Keratinocyte (primary cell): ENCODE data around the gene SLC2A9.

Experiments
- CTCF ChIP-seq, 3 experiments: IDR thresholded peaks in 1 of 3; conservative IDR thresholded peaks in 1 of 3; optimal IDR thresholded peaks in 1 of 3; 2 replicates in 2 of 3; 3 replicates in 1 of 3; pipeline versions ENCODE3 to v1.5.1; 2011; ENCODE audit warnings: low read length in 3 of 3, mild to moderate bottlenecking in 3 of 3, moderate library complexity in 2 of 3, control low read depth in 1 of 3, inconsistent platforms in 1 of 3; ENCODE audit not compliant: insufficient read depth in 2 of 3; ENCODE audit errors: extremely low read depth in 1 of 3
- EZH2 ChIP-seq: IDR thresholded peaks from one replicate; pipeline ENCODE4 v1.6.1; 2012; ENCODE audit warnings: inconsistent platforms, mild to moderate bottlenecking, low read length, moderate library complexity

DNA sequence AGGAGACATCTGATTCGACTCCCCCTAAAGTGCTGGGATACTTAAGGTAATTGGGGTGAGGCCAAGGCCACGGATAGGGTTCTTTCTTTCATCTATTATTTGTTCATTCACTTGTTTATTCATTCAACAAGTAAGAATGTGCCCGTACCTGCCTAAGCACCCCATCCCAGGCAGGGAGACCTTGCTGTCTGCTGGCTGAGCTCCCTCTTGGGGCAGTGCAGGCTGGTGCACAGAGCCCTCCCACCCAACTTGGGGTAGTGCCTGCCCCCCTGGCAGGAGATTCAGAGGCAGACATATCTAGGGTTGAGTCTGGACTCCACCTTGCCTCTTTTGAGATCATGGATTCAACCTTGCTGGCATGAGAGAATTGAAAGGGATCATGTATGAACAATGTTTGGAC lies 144.2 kb downstream of the SLC2A9 start:
- no peak for TF ChIP-seq CTCF (optimal IDR thresholded peaks at IDR 0.05 in 1 of 3, IDR thresholded peaks at IDR 0.05 in 1 of 3, conservative IDR thresholded peaks at IDR 0.05 in 1 of 3; ENCODE audit: extremely low read depth in 1 of 3, insufficient read depth in 2 of 3, low read length in 3 of 3)
- no peak for TF ChIP-seq EZH2
